Glutamatergic neuron (in vitro differentiated cells): ENCODE measurements around the gene COL15A1. TPM values are rescaled to one million over a fixed set of nuclear protein-coding genes. Genes with fewer than 3 reads are reported as not detected.

ENCODE experiments used
- DNase-seq: peaks from one replicate; pipeline ENCODE4 v3.0.0; 2022
- H3K27ac Mint-ChIP-seq: one replicate; pipeline ENCODE4 v1.8.0; 2020; ENCODE audit warnings: mild to moderate bottlenecking, mixed read lengths, inconsistent platforms; ENCODE audit not compliant: unreplicated experiment
- H3K27me3 Mint-ChIP-seq: one replicate; pipeline ENCODE4 v1.8.0; 2020; ENCODE audit warnings: mild to moderate bottlenecking, moderate library complexity, mixed read lengths, inconsistent platforms; ENCODE audit not compliant: unreplicated experiment
- H3K36me3 Mint-ChIP-seq: one replicate; pipeline ENCODE4 v1.8.0; 2020; ENCODE audit warnings: mild to moderate bottlenecking, mixed read lengths, inconsistent platforms; ENCODE audit not compliant: unreplicated experiment
- H3K4me1 Mint-ChIP-seq: one replicate; pipeline ENCODE4 v1.8.0; 2020; ENCODE audit warnings: mild to moderate bottlenecking, low read depth, mixed read lengths, inconsistent platforms; ENCODE audit not compliant: unreplicated experiment
- H3K4me3 Mint-ChIP-seq: one replicate; pipeline ENCODE4 v1.8.0; 2020; ENCODE audit warnings: mild to moderate bottlenecking, mixed read lengths, inconsistent platforms; ENCODE audit not compliant: unreplicated experiment
- H3K9me3 Mint-ChIP-seq: one replicate; pipeline ENCODE4 v1.8.0; 2020; ENCODE audit warnings: mild to moderate bottlenecking, moderate library complexity, mixed read lengths, inconsistent platforms; ENCODE audit not compliant: unreplicated experiment
- CTCF ChIP-seq: fragments of 200-600 bp; sonication (generic); IDR thresholded peaks from one replicate; pipeline ENCODE4 v1.5.0; 2021; ENCODE audit not compliant: partially characterized antibody, unreplicated experiment
- total RNA-seq: library from RNA; stranded (reverse); fragmentation: NEBNext Ultra II Directional; extraction: Animal tissue kit (Norgen Biotek cat#: 25700); gene quantifications from one replicate; pipeline ENCODE4 v1.2.1, GENCODE V29; 2021; ENCODE audit not compliant: unreplicated experiment

COL15A1 gene
- total RNA-seq, 1 donor from 2014 or later = not detected

- no peaks in the 10 kb centered on the region for H3K4me1 Mint-ChIP-seq
- H3K27ac Mint-ChIP-seq = no peak overlapping the region
- TF ChIP-seq CTCF = no peak
- H3K36me3 Mint-ChIP-seq = no peaks in the 10 kb centered on the region
- no peak overlapping the region for H3K4me3 Mint-ChIP-seq
- H3K27me3 Mint-ChIP-seq = no peaks in the 10 kb centered on the region
- no peaks in the 10 kb centered on the region for H3K9me3 Mint-ChIP-seq
- DNase-seq = no peak
Observed at GRCh38 chr9:98913044-98913443, 30.7 kb upstream of the COL15A1 start.

- DNase-seq = no peak
- Mint-ChIP-seq H3K27ac (no peak overlapping the region), H3K4me3 (no peak overlapping the region), H3K4me1 (no peaks in the 10 kb centered on the region), H3K27me3 (no peaks in the 10 kb centered on the region), H3K9me3 (no peaks in the 10 kb centered on the region), H3K36me3 (no peaks in the 10 kb centered on the region)
- no peak for TF ChIP-seq CTCF
Observed at GRCh38 chr9:98913705-98914104, 30.0 kb upstream of the COL15A1 start.

- H3K27me3 Mint-ChIP-seq = no peaks in the 10 kb centered on the region
- no peak for DNase-seq
- TF ChIP-seq CTCF = no peak
- H3K36me3 Mint-ChIP-seq = no peaks in the 10 kb centered on the region
- no peaks in the 10 kb centered on the region for H3K4me1 Mint-ChIP-seq
- H3K27ac Mint-ChIP-seq = no peak overlapping the region
- H3K4me3 Mint-ChIP-seq = no peak overlapping the region
- peaks cover 2% of the 10 kb centered on the region for H3K9me3 Mint-ChIP-seq
Observed at GRCh38 chr9:98915599-98915998, 28.1 kb upstream of the COL15A1 start.

- no peak for TF ChIP-seq CTCF
- Mint-ChIP-seq H3K27ac (no peak overlapping the region), H3K4me1 (no peaks in the 10 kb centered on the region), H3K9me3 (peaks cover 2% of the 10 kb centered on the region), H3K27me3 (no peaks in the 10 kb centered on the region), H3K36me3 (no peaks in the 10 kb centered on the region), H3K4me3 (no peak overlapping the region)
- DNase-seq = no peak
Observed at GRCh38 chr9:98916660-98917059, 27.0 kb upstream of the COL15A1 start.

GRCh38 chr9:98917746-98918487 lies 25.8 kb upstream of the COL15A1 start:
- Mint-ChIP-seq H3K4me3 (no peak overlapping the region), H3K36me3 (no peaks in the 10 kb centered on the region), H3K27ac (no peak overlapping the region), H3K4me1 (no peaks in the 10 kb centered on the region), H3K9me3 (peaks cover 2% of the 10 kb centered on the region), H3K27me3 (no peaks in the 10 kb centered on the region)
- no peak for DNase-seq
- TF ChIP-seq CTCF = no peak
